NCI-H146 treated with DMSO at 0.1 percent for 48 hours (cell line): ENCODE data around the gene APOL3.
"Not testable (repeated sequence)": the region's sequence is repeated elsewhere in the genome, so short reads cannot be mapped to it uniquely, and the experiment has no call there.

Experiments
- DNase-seq: peaks from one replicate; lab custom pipeline; 2025; ENCODE audit not compliant: unreplicated experiment; lab: John Stamatoyannopoulos, UW

Gene APOL3

GRCh38 chr22:36104435-36104834 is 56.1 kb downstream of the APOL3 start:
- no peak for DNase-seq

GRCh38 chr22:36103891-36104290 is 56.7 kb downstream of the APOL3 start:
- DNase-seq: no peak

GRCh38 chr22:36102995-36103394 is 57.6 kb downstream of the APOL3 start:
- no peak for DNase-seq

- DNase-seq: no peak
Measured at GRCh38 chr22:36101756-36102155, 58.8 kb downstream of the APOL3 start.

- DNase-seq: not testable (repeated sequence)
Measured at GRCh38 chr22:36100908-36101307, 59.6 kb downstream of the APOL3 start.

- no peak for DNase-seq
Measured at GRCh38 chr22:36100134-36100824, 60.3 kb downstream of the APOL3 start.

GRCh38 chr22:36099561-36099960 is 61.0 kb downstream of the APOL3 start:
- DNase-seq: not testable (repeated sequence)

- no peak for DNase-seq
Measured at GRCh38 chr22:36097880-36098279, 62.7 kb downstream of the APOL3 start.

GRCh38 chr22:36090772-36091171 is 69.8 kb downstream of the APOL3 start:
- DNase-seq: not testable (repeated sequence)
